HEK293 (cell line): Measurements from ENCODE around the gene STEEP1.

Source experiments
- BCL11A ChIP-seq: fragments of 450-650 bp; formaldehyde crosslinking; IDR thresholded peaks from 2 replicates; pipeline ENCODE4 v1.5.1; 2016; ENCODE audit warnings: low read depth, missing biosample characterization, missing genetic modification characterization
- BCL6B ChIP-seq: fragments of 450-650 bp; formaldehyde crosslinking; IDR thresholded peaks from 2 replicates; pipeline ENCODE4 v1.5.1; 2017; ENCODE audit warnings: missing biosample characterization, missing genetic modification characterization
- CTCF ChIP-seq: fragments of 450-650 bp; formaldehyde crosslinking; IDR thresholded peaks from 2 replicates; pipeline ENCODE4 v1.5.1; 2016; ENCODE audit warnings: missing biosample characterization, missing genetic modification characterization
- PRDM1 ChIP-seq: fragments of 450-650 bp; formaldehyde crosslinking; IDR thresholded peaks from 2 replicates; pipeline ENCODE4; 2016; ENCODE audit warnings: missing biosample characterization, missing genetic modification characterization
- REST ChIP-seq: fragments of 450-650 bp; formaldehyde crosslinking; IDR thresholded peaks from 2 replicates; pipeline ENCODE4 v1.5.1; 2016; ENCODE audit warnings: missing biosample characterization, missing genetic modification characterization
- YY1 ChIP-seq: fragments of 450-650 bp; formaldehyde crosslinking; IDR thresholded peaks from 2 replicates; pipeline ENCODE4 v1.5.1; 2018; ENCODE audit warnings: missing biosample characterization, missing genetic modification characterization
- ZBTB1 ChIP-seq: fragments of 450-650 bp; formaldehyde crosslinking; IDR thresholded peaks from 2 replicates; pipeline ENCODE4 v1.5.1; 2016; ENCODE audit warnings: missing biosample characterization, missing genetic modification characterization
- ZNF501 ChIP-seq: fragments of 450-650 bp; formaldehyde crosslinking; IDR thresholded peaks from 2 replicates; pipeline ENCODE4 v1.5.1; 2016; ENCODE audit warnings: missing biosample characterization, missing genetic modification characterization
- ZNF624 ChIP-seq: fragments of 450-650 bp; formaldehyde crosslinking; IDR thresholded peaks from 2 replicates; pipeline ENCODE4 v1.5.1; 2017; ENCODE audit warnings: missing biosample characterization, missing genetic modification characterization
- ZNF701 ChIP-seq: fragments of 450-650 bp; formaldehyde crosslinking; IDR thresholded peaks from 2 replicates; pipeline ENCODE4 v1.5.1; 2016; ENCODE audit warnings: missing biosample characterization, missing genetic modification characterization

- TF ChIP-seq REST (tag by site-specific recombination) (no peak), YY1 (tag by site-specific recombination) (no peak), PRDM1 (tag by site-specific recombination) (no peak), BCL11A (tag by site-specific recombination) (no peak), ZNF701 (tag by site-specific recombination) (no peak), ZNF501 (tag by site-specific recombination) (no peak), CTCF (tag by site-specific recombination) (no peak), ZNF624 (tag by site-specific recombination) (no peak), BCL6B (tag by site-specific recombination) (no peak), ZBTB1 (no peak)
Observed at GRCh38 chrX:119529345-119530276, 35.6 kb downstream of the STEEP1 start.
